ENCODE results near the gene PCSK5. TPM values are rescaled to one million over a fixed set of nuclear protein-coding genes. Genes with fewer than 3 reads are reported as not detected.

The PCSK5 gene
- total RNA-seq, 1 experiment from 2014 or later: 6.9 TPM

- POLR2A ChIA-PET: no interaction called here
- TF ChIP-seq MAX (IDR thresholded peaks at IDR 0.05): no peak
- TF ChIP-seq ZBTB33 (IDR thresholded peaks at IDR 0.05; ENCODE audit: extremely low read depth, insufficient replicate concordance, low read length): no peak
- TF ChIP-seq FOSL1 (IDR thresholded peaks at IDR 0.05; ENCODE audit: low read depth): no peak
- intact Hi-C loops (cut with micrococcal nuclease): no loop called here
Observed at GRCh38 chr9:76311537-76311936, 421.1 kb downstream of the PCSK5 start.

GRCh38 chr9:76313771-76314170, 423.3 kb downstream of the PCSK5 start:
- no peak overlapping the region for H3K4me2 ChIP-seq (ENCODE audit: low read length)
- BruUV-seq (replicated peaks): no TSS peak
- no peak overlapping the region for H2AFZ ChIP-seq (ENCODE audit: low read depth, low read length, poor library complexity, severe bottlenecking)
- no peaks in the 10 kb centered on the region for H3K9me3 ChIP-seq (ENCODE audit: control insufficient read depth in 1 of 2, insufficient read depth in 1 of 2, low read depth in 1 of 2, low read length in 2 of 2)
- no peaks in the 10 kb centered on the region for H3K9me2 ChIP-seq (ENCODE audit: insufficient read depth)
- no peak overlapping the region for H3K9ac ChIP-seq (ENCODE audit: low read length)
- H3K27ac ChIP-seq (ENCODE audit: low read depth, low read length): no peak overlapping the region
- no peak overlapping the region for H3K4me3 ChIP-seq (replicated peaks in 1 of 2; ENCODE audit: low read depth in 1 of 2, low read length in 2 of 2)
- no peaks in the 10 kb centered on the region for H3K4me1 ChIP-seq (ENCODE audit: control insufficient read depth in 1 of 2, insufficient read depth in 2 of 2, low read length in 2 of 2)
- H3K79me2 ChIP-seq (ENCODE audit: insufficient read depth, low read length): no peaks in the 10 kb centered on the region
- POLR2A ChIA-PET: no interaction called here
- intact Hi-C loops (cut with micrococcal nuclease): no loop called here
- CTCF ChIA-PET: no interaction called here
- no peaks in the 10 kb centered on the region for H3K36me3 ChIP-seq (ENCODE audit: control insufficient read depth in 1 of 2, insufficient read depth in 2 of 2, low read length in 2 of 2)
- H4K20me1 ChIP-seq (ENCODE audit: insufficient read depth): no peaks in the 10 kb centered on the region
- RAD21 ChIA-PET (ENCODE audit: low non-redundant PET in 1 of 2, low total read pairs in 2 of 2, uncharacterized antibody in 2 of 2, unreplicated experiment in 2 of 2): no interaction called here
- DNase-seq (ENCODE audit: low read depth, low spot score) (no peak), ATAC-seq (no peak)
- no peaks in the 10 kb centered on the region for H3K27me3 ChIP-seq (ENCODE audit: insufficient read depth, low read length)
- TF ChIP-seq ZFX (IDR thresholded peaks at IDR 0.05) (no peak), TCF7L2 (IDR thresholded peaks at IDR 0.05; ENCODE audit: borderline replicate concordance, extremely low read depth, insufficient read depth, insufficient read length) (no peak), ELF1 (IDR thresholded peaks at IDR 0.05; ENCODE audit: borderline replicate concordance, low read depth) (no peak), SP1 (IDR thresholded peaks at IDR 0.05; ENCODE audit: low read depth) (no peak), EZH2 (IDR thresholded peaks at IDR 0.05) (no peak), POLR2A (IDR thresholded peaks at IDR 0.05; ENCODE audit: borderline replicate concordance, extremely low read depth, insufficient read depth, insufficient read length) (no peak), CTCF (IDR thresholded peaks at IDR 0.05 in 2 of 3, conservative IDR thresholded peaks at IDR 0.05 in 1 of 3; ENCODE audit: borderline replicate concordance in 1 of 3, insufficient read depth in 1 of 3, low read depth in 2 of 3, low read length in 2 of 3) (no peak), EZH2phosphoT487 (IDR thresholded peaks at IDR 0.05; ENCODE audit: borderline replicate concordance) (no peak), MAX (IDR thresholded peaks at IDR 0.05) (no peak), CEBPB (IDR thresholded peaks at IDR 0.05; ENCODE audit: low read depth) (no peak), YY1 (IDR thresholded peaks at IDR 0.05; ENCODE audit: extremely low read depth, insufficient replicate concordance, low read depth, low read length) (no peak), SIN3A (IDR thresholded peaks at IDR 0.05; ENCODE audit: low read depth) (no peak), ZBTB33 (IDR thresholded peaks at IDR 0.05; ENCODE audit: extremely low read depth, insufficient replicate concordance, low read length) (no peak), JUND (IDR thresholded peaks at IDR 0.05) (no peak)

More at GRCh38 chr9:76311537-76311936, 421.1 kb downstream of the PCSK5 start:
- ChIA-PET RAD21 (ENCODE audit: low non-redundant PET in 1 of 2, low total read pairs in 2 of 2, uncharacterized antibody in 2 of 2, unreplicated experiment in 2 of 2) (no interaction called here), CTCF (no interaction called here)
- H3K27me3 ChIP-seq (ENCODE audit: insufficient read depth, low read length): no peaks in the 10 kb centered on the region
- no peaks in the 10 kb centered on the region for H3K9me3 ChIP-seq (ENCODE audit: control insufficient read depth in 1 of 2, insufficient read depth in 1 of 2, low read depth in 1 of 2, low read length in 2 of 2)
- H3K79me2 ChIP-seq (ENCODE audit: insufficient read depth, low read length): no peaks in the 10 kb centered on the region
- H3K4me1 ChIP-seq (ENCODE audit: control insufficient read depth in 1 of 2, insufficient read depth in 2 of 2, low read length in 2 of 2): no peaks in the 10 kb centered on the region
- no peak overlapping the region for H3K9ac ChIP-seq (ENCODE audit: low read length)
- no peaks in the 10 kb centered on the region for H3K36me3 ChIP-seq (ENCODE audit: control insufficient read depth in 1 of 2, insufficient read depth in 2 of 2, low read length in 2 of 2)
- ATAC-seq (no peak), DNase-seq (ENCODE audit: low read depth, low spot score) (no peak)
- no peak overlapping the region for H3K4me3 ChIP-seq (replicated peaks in 1 of 2; ENCODE audit: low read depth in 1 of 2, low read length in 2 of 2)
- no peak overlapping the region for H2AFZ ChIP-seq (ENCODE audit: low read depth, low read length, poor library complexity, severe bottlenecking)
- H4K20me1 ChIP-seq (ENCODE audit: insufficient read depth): no peaks in the 10 kb centered on the region
- no peak overlapping the region for H3K27ac ChIP-seq (ENCODE audit: low read depth, low read length)
- no TSS peak for BruUV-seq (replicated peaks)
- no peak overlapping the region for H3K4me2 ChIP-seq (ENCODE audit: low read length)
- no peaks in the 10 kb centered on the region for H3K9me2 ChIP-seq (ENCODE audit: insufficient read depth)
